ENCODE results near the gene CAMK1. TPM values are rescaled to one million over a fixed set of nuclear protein-coding genes. Genes with fewer than 3 reads are reported as not detected.

Gene CAMK1
- total and polyA plus RNA-seq, 2 experiments from 2014 or later, result 20.4 to 23.7 TPM

DNA sequence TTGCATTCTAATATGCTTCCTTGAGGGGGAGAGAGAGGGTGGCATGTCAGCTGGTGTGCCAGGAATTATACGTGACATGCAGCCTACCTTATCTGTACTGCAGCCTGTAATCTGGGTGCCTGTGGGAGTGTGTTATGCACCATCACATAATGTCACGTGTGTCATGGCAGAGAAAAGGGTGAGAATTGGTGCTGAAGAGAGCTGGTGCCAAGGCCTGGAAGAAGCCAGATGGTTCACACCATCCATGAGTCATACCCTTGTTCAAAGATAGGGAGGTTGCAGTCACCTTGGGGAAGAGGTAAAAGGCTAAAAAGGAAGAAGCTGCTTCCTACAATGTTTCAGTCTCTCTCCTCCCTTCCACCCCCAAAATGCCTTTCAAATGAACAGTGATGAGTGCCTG lies 32.9 kb downstream of the CAMK1 start:
- Histone ChIP-seq H3K27ac (no peak overlapping the region), H3K4me1 (ENCODE audit: low read depth) (peaks cover 11% of the 10 kb centered on the region), H3K4me3 (no peak overlapping the region), H3K9me3 (ENCODE audit: low read depth) (no peaks in the 10 kb centered on the region), H3K36me3 (peaks cover 44% of the 10 kb centered on the region), H3K27me3 (no peaks in the 10 kb centered on the region)
- no peak for TF ChIP-seq CTCF (IDR thresholded peaks at IDR 0.05; ENCODE audit: low read depth, low read length)
- DNase-seq (ENCODE audit: low read depth in 1 of 2, low spot score in 1 of 2), result no peak

GRCh38 chr3:9732740-9733115 lies 37.0 kb downstream of the CAMK1 start:
- no peak for DNase-seq (ENCODE audit: low read depth in 1 of 2, low spot score in 1 of 2)
- no peaks in the 10 kb centered on the region for H3K27me3 ChIP-seq
- H3K9me3 ChIP-seq (ENCODE audit: low read depth), result no peaks in the 10 kb centered on the region
- H3K36me3 ChIP-seq, result peaks cover 17% of the 10 kb centered on the region
- no peak overlapping the region for H3K27ac ChIP-seq
- H3K4me3 ChIP-seq, result peak overlapping the region; percentile 99
- H3K4me1 ChIP-seq (ENCODE audit: low read depth), result peaks cover 11% of the 10 kb centered on the region
- TF ChIP-seq CTCF (IDR thresholded peaks at IDR 0.05; ENCODE audit: low read depth, low read length), result no peak

DNA sequence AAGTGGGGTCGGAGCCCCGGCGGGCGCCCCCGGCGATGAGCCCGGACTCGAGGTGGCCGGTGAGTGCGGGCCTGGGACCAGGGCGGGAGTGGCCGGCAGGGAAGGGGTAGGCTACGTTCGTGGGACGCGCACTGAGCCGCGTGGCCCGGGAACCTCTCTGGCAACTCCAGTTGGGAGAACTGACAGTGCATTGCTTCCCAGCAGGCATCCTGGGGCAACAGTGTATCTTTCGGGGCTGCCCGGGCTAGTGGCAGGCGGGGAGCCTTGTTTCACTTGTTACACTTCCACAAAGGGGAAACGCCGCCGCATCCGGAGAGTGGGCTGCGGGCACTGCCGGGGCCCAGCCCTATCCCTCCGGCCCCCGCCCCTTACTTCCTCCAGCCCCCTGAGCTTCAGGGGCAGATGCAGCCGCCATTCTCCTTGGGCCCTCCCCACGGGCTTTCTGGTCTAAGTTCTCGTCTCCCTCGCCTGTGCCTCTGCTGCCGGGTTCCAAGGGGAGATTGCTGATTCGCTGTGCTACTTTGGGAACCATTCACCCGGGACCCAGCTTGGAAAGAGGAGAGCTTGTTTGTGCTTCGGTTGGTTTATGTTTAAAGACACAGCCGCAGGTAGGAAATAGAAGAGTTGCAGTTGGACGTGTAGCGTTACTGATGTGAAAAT lies 37.5 kb downstream of the CAMK1 start:
- peak in 1 of 2 donors; percentile 36 for DNase-seq (ENCODE audit: low read depth in 1 of 2, low spot score in 1 of 2)
- no peaks in the 10 kb centered on the region for H3K27me3 ChIP-seq
- H3K27ac ChIP-seq, result peak overlapping the region; percentile 100
- H3K36me3 ChIP-seq, result peaks cover 15% of the 10 kb centered on the region
- H3K4me1 ChIP-seq (ENCODE audit: low read depth), result peaks cover 11% of the 10 kb centered on the region
- no peaks in the 10 kb centered on the region for H3K9me3 ChIP-seq (ENCODE audit: low read depth)
- TF ChIP-seq CTCF (IDR thresholded peaks at IDR 0.05; ENCODE audit: low read depth, low read length), result no peak
- peak overlapping the region; percentile 99 for H3K4me3 ChIP-seq

GRCh38 chr3:9731206-9732079 lies 38.3 kb downstream of the CAMK1 start, which contains the start of gene BRPF1:
Gene BRPF1, plus strand, starts transcription at chr3:9731735. Its CDS starts 2,406 bp downstream, at chr3:9734141.
- Histone ChIP-seq H3K27me3 (no peaks in the 10 kb centered on the region), H3K4me1 (ENCODE audit: low read depth) (peaks cover 11% of the 10 kb centered on the region), H3K36me3 (peaks cover 7% of the 10 kb centered on the region), H3K9me3 (ENCODE audit: low read depth) (no peaks in the 10 kb centered on the region), H3K4me3 (peak within 1 kb of the TSS; percentile 99), H3K27ac (peak within 1 kb of the TSS; percentile 100)
- no peak for TF ChIP-seq CTCF (IDR thresholded peaks at IDR 0.05; ENCODE audit: low read depth, low read length)
- DNase-seq (ENCODE audit: low read depth in 1 of 2, low spot score in 1 of 2), result peak; percentile 100

DNA sequence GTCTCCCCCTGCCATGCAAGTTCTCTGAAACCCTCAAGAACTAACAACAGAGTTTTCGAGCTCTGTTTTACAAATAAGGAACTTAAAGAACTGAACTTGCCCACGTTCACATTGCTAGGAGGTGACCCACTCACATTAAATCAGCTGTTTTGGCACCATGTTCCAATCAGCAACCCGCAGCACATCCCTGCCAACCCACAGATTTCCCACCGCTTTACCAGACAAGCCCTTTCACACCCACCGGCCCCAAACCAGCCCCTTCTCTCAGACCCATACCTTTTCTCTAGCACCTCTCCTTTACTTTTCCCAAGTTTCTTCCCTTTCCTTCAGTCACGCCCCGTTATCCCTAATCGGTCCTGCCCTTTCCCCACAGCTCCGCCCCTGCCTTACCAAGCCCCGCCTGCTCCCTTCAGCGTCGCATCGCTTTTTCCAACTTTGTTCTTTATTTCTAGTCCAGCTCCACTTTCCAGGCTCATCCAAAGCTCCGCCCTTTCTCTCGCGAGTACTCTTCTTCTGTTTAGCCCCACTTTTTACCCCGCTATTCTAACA lies 39.0 kb downstream of the CAMK1 start:
- H3K4me3 ChIP-seq, result peak overlapping the region; percentile 99
- H3K4me1 ChIP-seq (ENCODE audit: low read depth), result peaks cover 11% of the 10 kb centered on the region
- no peak for DNase-seq (ENCODE audit: low read depth in 1 of 2, low spot score in 1 of 2)
- peak overlapping the region; percentile 100 for H3K27ac ChIP-seq
- peaks cover 6% of the 10 kb centered on the region for H3K36me3 ChIP-seq
- H3K9me3 ChIP-seq (ENCODE audit: low read depth), result no peaks in the 10 kb centered on the region
- H3K27me3 ChIP-seq, result no peaks in the 10 kb centered on the region
- TF ChIP-seq CTCF (IDR thresholded peaks at IDR 0.05; ENCODE audit: low read depth, low read length), result no peak

All from cardiac muscle cell (in vitro differentiated cells and primary cell).